K562 (cell line): ENCODE measurements around the gene MARCHF9. TPM values are rescaled to one million over a fixed set of nuclear protein-coding genes. Genes with fewer than 3 reads are reported as not detected.

ENCODE experiments used
- ATAC-seq: fragments of 200-7000 bp; cut with Tn5 transposase; 3 replicates; pipeline ENCODE4 v1.9.1; 2020; ENCODE audit warnings: moderate library complexity
- BruUV-seq: library from RNA; stranded (reverse); fragments of 400-500 nt; replicated peaks from 2 replicates; lab custom pipeline; 2021; lab: Mats Ljungman, UMichigan
- CTCF ChIA-PET: fragments of 300-600 bp; formaldehyde crosslinking; extraction: SDS; loops from one replicate; lab custom pipeline; 2021; ENCODE audit warnings: low intra/inter-chr PET ratio; lab: Yijun Ruan, JAX
- POLR2A ChIA-PET: fragments of 300-600, 350-650 bp; sonication (Branson Sonifier 250); formaldehyde crosslinking; extraction: SDS; loops from one replicate; lab custom pipeline; 2021; ENCODE audit warnings: antibody characterized with exemption, inconsistent platforms; lab: Yijun Ruan, JAX
- DNase-seq, 4 experiments: peaks; one replicate each; pipeline versions ENCODE4 v3.0.0 to v3.0.0-alpha.2; 2011 to 2018; ENCODE audit warnings: low spot score in 3 of 4, mixed read lengths in 3 of 4; ENCODE audit errors: extremely low read depth in 1 of 4
- FAIRE-seq: peaks from 2 replicates; lab custom pipeline; 2011; peaks lifted over from hg19 to GRCh38; lab: Jason Lieb, UNC
- H2AFZ ChIP-seq: 2 replicates; pipeline ENCODE4 v1.6.0; 2011; ENCODE audit warnings: low read depth, low read length, control low read depth, inconsistent platforms
- H3K27ac ChIP-seq: fragments of 200-600 bp; 3 replicates; pipeline ENCODE4 v1.8.0; 2011; ENCODE audit warnings: low read depth, mild to moderate bottlenecking, control low read depth, inconsistent platforms, low read length, moderate library complexity, mixed read lengths; ENCODE audit errors: extremely low read depth
- H3K27me3 ChIP-seq, 2 experiments: fragments of 300-600 bp in 1 of 2; 2 replicates in 1 of 2; 3 replicates in 1 of 2; pipeline versions ENCODE4 v1.6.0 to v1.8.0; 2011; ENCODE audit warnings: inconsistent platforms in 2 of 2, low read length in 2 of 2, mild to moderate bottlenecking in 1 of 2, mixed read lengths in 1 of 2, moderate library complexity in 1 of 2; ENCODE audit not compliant: control insufficient read depth in 2 of 2, insufficient read depth in 2 of 2
- H3K36me3 ChIP-seq: fragments of 300-600 bp; 3 replicates; pipeline ENCODE4 v1.8.0; 2011; ENCODE audit warnings: mild to moderate bottlenecking, low read length, inconsistent platforms; ENCODE audit not compliant: control insufficient read depth, insufficient read depth
- H3K4me1 ChIP-seq, 2 experiments: fragments of 200-600 bp in 1 of 2; replicated peaks in 1 of 2; 2 replicates in 1 of 2; 3 replicates in 1 of 2; pipeline versions ENCODE4 v1.5.1 to v1.8.0; 2011; ENCODE audit warnings: inconsistent platforms in 2 of 2, low read length in 2 of 2, mild to moderate bottlenecking in 1 of 2, mixed read lengths in 1 of 2, moderate library complexity in 1 of 2; ENCODE audit not compliant: control insufficient read depth in 2 of 2, insufficient read depth in 2 of 2
- H3K4me2 ChIP-seq: 2 replicates; pipeline ENCODE4 v1.6.1; 2011; ENCODE audit warnings: low read length, control low read depth, inconsistent platforms, mixed read lengths; ENCODE audit not compliant: insufficient read depth
- H3K4me3 ChIP-seq: fragments of 200-600 bp; sonication (generic), shearing (Covaris generic); 2 replicates; pipeline ENCODE4 v1.5.1; 2016; ENCODE audit warnings: control low read depth, inconsistent platforms
- H3K79me2 ChIP-seq: fragments of 200-600 bp; 3 replicates; pipeline ENCODE4 v1.8.0; 2011; ENCODE audit warnings: low read length, inconsistent platforms; ENCODE audit not compliant: control insufficient read depth, insufficient read depth
- H3K9ac ChIP-seq, 2 experiments: 2 replicates each; pipeline versions ENCODE4 v1.6.0 to v1.6.1; 2011; ENCODE audit warnings: low read depth in 2 of 2, low read length in 2 of 2, control low read depth in 1 of 2, inconsistent platforms in 1 of 2, mild to moderate bottlenecking in 1 of 2, mixed read lengths in 1 of 2; ENCODE audit not compliant: insufficient read depth in 1 of 2
- H3K9me1 ChIP-seq: one replicate; pipeline ENCODE4 v1.6.0; 2011; ENCODE audit warnings: inconsistent platforms, mild to moderate bottlenecking, low read length, moderate library complexity; ENCODE audit not compliant: control insufficient read depth, insufficient read depth
- H3K9me3 ChIP-seq: replicated peaks from 2 replicates; pipeline ENCODE4 v1.5.1; 2011; ENCODE audit warnings: low read depth, low read length, inconsistent platforms; ENCODE audit not compliant: control insufficient read depth, insufficient read depth
- H4K20me1 ChIP-seq: replicated peaks from 2 replicates; pipeline ENCODE4 v1.6.1; 2011; ENCODE audit warnings: low read length, inconsistent platforms, mixed read lengths; ENCODE audit not compliant: control insufficient read depth, insufficient read depth
- AFF4 ChIP-seq: sonication (generic); formaldehyde crosslinking; IDR thresholded peaks from 2 replicates; pipeline ENCODE4 v1.8.0; 2023; ENCODE audit warnings: mild to moderate bottlenecking, missing genetic modification reagents
- CC2D1A ChIP-seq: fragments of 450-650 bp; IDR thresholded peaks from 2 replicates; pipeline ENCODE4 v1.6.1; 2017; ENCODE audit warnings: mild to moderate bottlenecking
- KDM2B ChIP-seq: fragments of 250-450 bp; sonication (Bioruptor Pico); IDR thresholded peaks from 2 replicates; pipeline ENCODE4 v1.8.0; 2021; ENCODE audit warnings: mild to moderate bottlenecking, moderate library complexity
- MLX ChIP-seq, 2 experiments: fragments of 450-650 bp in 1 of 2; sonication (generic) in 1 of 2; formaldehyde crosslinking; conservative IDR thresholded peaks; 2 replicates each; pipeline versions ENCODE4 v1.4.0 to v1.8.1; 2020 to 2022; ENCODE audit warnings: mild to moderate bottlenecking in 1 of 2, missing genetic modification reagents in 1 of 2
- RFX1 ChIP-seq: fragments of 450-650 bp; IDR thresholded peaks from 2 replicates; pipeline ENCODE4 v1.6.1; 2016; ENCODE audit warnings: mild to moderate bottlenecking, moderate library complexity
- SMARCA4 ChIP-seq: fragments of 450-650 bp; IDR thresholded peaks from 2 replicates; pipeline ENCODE4 v1.6.1; 2016
- ZFP1 ChIP-seq: fragments of 450-650 bp; formaldehyde crosslinking; IDR thresholded peaks from 2 replicates; pipeline ENCODE4 v1.4.0; 2020; ENCODE audit warnings: mild to moderate bottlenecking, mixed read lengths
- ZNF512 ChIP-seq: IDR thresholded peaks from 2 replicates; pipeline ENCODE4 v1.6.1; 2016; ENCODE audit warnings: missing genetic modification characterization, missing compliant biosample characterization
- WGBS: fragments of 100-300 bp; shearing (Covaris generic); methylation state at CpG from one replicate; pipeline ENCODE4 v1.1.6; 2016; ENCODE audit warnings: low coverage, mixed read lengths; ENCODE audit not compliant: insufficient coverage; ENCODE audit errors: missing lambda C conversion rate; 5-methylcytosine and 5-hydroxymethylcytosine counted together
- in situ Hi-C: fragments of 300-500 bp; cut with MboI; formaldehyde crosslinking; loops from 4 replicates; pipeline ENCODE4 v1.15.0; 2018; ENCODE audit warnings: inconsistent platforms, mixed read lengths
- intact Hi-C: fragments of 100-400 bp; cut with micrococcal nuclease; formaldehyde crosslinking; loops from 2 replicates; pipeline ENCODE4 v1.14.2; 2022
- polyA plus RNA-seq, 8 experiments: library from polyadenylated mRNA; depleted of rRNA in 4 of 8; stranded (reverse) in 5 of 8; unstranded in 3 of 8; fragments of >200 nt; fragmentation: Nextera tagmentation in 2 of 8; fragmentation: Illumina TruSeq in 1 of 8; extraction: Ambion mirVana in 2 of 8; extraction: Trizol in 1 of 8; gene quantifications; 2 replicates each; pipeline versions ENCODE4 v1.2.1 to v1.2.3, GENCODE V29; 2011 to 2014; ENCODE audit warnings: inconsistent platforms in 1 of 8, missing spikeins in 1 of 8
- total RNA-seq, 7 experiments: library from RNA; depleted of rRNA in 6 of 7; stranded (reverse); fragments of >200 nt in 6 of 7; fragmentation: Illumina TruSeq in 2 of 7; extraction: Trizol in 2 of 7; gene quantifications; 2 replicates each; pipeline versions ENCODE4 v1.2.1 to v1.2.3, GENCODE V29; 2011 to 2021; ENCODE audit warnings: low replicate concordance in 1 of 7

MARCHF9 gene
- total and polyA plus RNA-seq, 9 of the 15 experiments (the other 6 are each of a cell fraction or from before 2014, with no cell fraction given), result 0.80 to 12.4 (median 6.2) TPM

GRCh38 chr12:57795354-57795753, 40.5 kb downstream of the MARCHF9 start:
- no peak overlapping the region for H3K27ac ChIP-seq
- 95% methylated on average over 6 of the region's 6 CpGs for whole genome bisulfite sequencing
- H3K9ac ChIP-seq, result no peak overlapping the region
- peaks cover 75% of the 10 kb centered on the region for H3K36me3 ChIP-seq
- CTCF ChIA-PET, result no interaction called here
- H3K27me3 ChIP-seq, result no peaks in the 10 kb centered on the region
- no TSS peak for BruUV-seq
- DNase-seq (no peak), FAIRE-seq (no peak), ATAC-seq (no peak)
- no peak overlapping the region for H2AFZ ChIP-seq
- no peaks in the 10 kb centered on the region for H4K20me1 ChIP-seq
- peaks cover 2% of the 10 kb centered on the region; the same call in 1 of the 3 replicates for H3K79me2 ChIP-seq
- no peak overlapping the region for H3K4me3 ChIP-seq
- H3K9me1 ChIP-seq, result no peaks in the 10 kb centered on the region
- intact Hi-C loops, result no loop called here
- in situ Hi-C loops, result no loop called here
- peaks cover 2 to 4% of the 10 kb centered on the region in 2 experiments; a peak in 2 of 5 replicates for H3K4me1 ChIP-seq
- H3K4me2 ChIP-seq, result no peak overlapping the region
- POLR2A ChIA-PET, result no interaction called here
- H3K9me3 ChIP-seq, result no peaks in the 10 kb centered on the region
- no peak for TF ChIP-seq MLX (CRISPR knock-in tag; conservative IDR thresholded peaks at IDR 0.05)
- no peak for TF ChIP-seq SMARCA4
- no peak for TF ChIP-seq AFF4 (CRISPR knock-in tag)
- no peak for TF ChIP-seq ZFP1 (CRISPR knock-in tag)
- no peak for TF ChIP-seq CC2D1A
- no peak for TF ChIP-seq ZNF512 (tag)
- no peak for TF ChIP-seq RFX1
- no peak for TF ChIP-seq KDM2B (CRISPR knock-in tag)
